Retinal pigment epithelial cell (primary cell): ENCODE data around the gene RPL27.

Experiments used
- DNase-seq: peaks from one replicate; pipeline ENCODE4 v3.0.0-alpha.2; 2010; ENCODE audit warnings: low read depth
- H3K4me3 ChIP-seq: 2 replicates; pipeline ENCODE4 v1.5.1; 2011; ENCODE audit warnings: mild to moderate bottlenecking, low read length, control low read depth, moderate library complexity
- TF ChIP-seq, protein P1 (sequence below): conservative IDR thresholded peaks from 2 replicates; pipeline ENCODE4 v1.5.1; 2011; ENCODE audit warnings: low read depth, low read length, control low read depth, inconsistent platforms

The RPL27 gene

GRCh38 chr17:43011728-43012472 lies 13.7 kb downstream of the RPL27 start:
- no peak overlapping the region for H3K4me3 ChIP-seq
- DNase-seq = no peak
- TF ChIP-seq, protein P1, sequence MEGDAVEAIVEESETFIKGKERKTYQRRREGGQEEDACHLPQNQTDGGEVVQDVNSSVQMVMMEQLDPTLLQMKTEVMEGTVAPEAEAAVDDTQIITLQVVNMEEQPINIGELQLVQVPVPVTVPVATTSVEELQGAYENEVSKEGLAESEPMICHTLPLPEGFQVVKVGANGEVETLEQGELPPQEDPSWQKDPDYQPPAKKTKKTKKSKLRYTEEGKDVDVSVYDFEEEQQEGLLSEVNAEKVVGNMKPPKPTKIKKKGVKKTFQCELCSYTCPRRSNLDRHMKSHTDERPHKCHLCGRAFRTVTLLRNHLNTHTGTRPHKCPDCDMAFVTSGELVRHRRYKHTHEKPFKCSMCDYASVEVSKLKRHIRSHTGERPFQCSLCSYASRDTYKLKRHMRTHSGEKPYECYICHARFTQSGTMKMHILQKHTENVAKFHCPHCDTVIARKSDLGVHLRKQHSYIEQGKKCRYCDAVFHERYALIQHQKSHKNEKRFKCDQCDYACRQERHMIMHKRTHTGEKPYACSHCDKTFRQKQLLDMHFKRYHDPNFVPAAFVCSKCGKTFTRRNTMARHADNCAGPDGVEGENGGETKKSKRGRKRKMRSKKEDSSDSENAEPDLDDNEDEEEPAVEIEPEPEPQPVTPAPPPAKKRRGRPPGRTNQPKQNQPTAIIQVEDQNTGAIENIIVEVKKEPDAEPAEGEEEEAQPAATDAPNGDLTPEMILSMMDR = no peak

DNA sequence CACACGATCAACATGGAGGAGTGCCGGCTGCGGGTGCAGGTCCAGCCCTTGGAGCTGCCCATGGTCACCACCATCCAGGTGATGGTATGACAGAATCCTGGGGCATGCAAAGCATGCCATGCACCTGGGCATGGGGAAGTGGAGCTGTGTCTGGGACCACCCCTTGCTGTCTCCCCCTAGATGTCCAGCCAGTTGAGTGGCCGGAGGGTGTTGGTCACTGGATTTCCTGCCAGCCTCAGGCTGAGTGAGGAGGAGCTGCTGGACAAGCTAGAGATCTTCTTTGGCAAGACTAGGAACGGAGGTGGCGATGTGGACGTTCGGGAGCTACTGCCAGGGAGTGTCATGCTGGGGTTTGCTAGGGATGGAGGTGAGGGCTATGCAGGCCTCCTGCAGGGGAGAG lies 15.1 kb downstream of the RPL27 start:
- TF ChIP-seq, protein P1 = no peak
- no peak for DNase-seq
- H3K4me3 ChIP-seq = no peak overlapping the region

GRCh38 chr17:43014020-43014648 lies 15.9 kb downstream of the RPL27 start:
- TF ChIP-seq, protein P1 = no peak
- DNase-seq = no peak
- H3K4me3 ChIP-seq = no peak overlapping the region

DNA sequence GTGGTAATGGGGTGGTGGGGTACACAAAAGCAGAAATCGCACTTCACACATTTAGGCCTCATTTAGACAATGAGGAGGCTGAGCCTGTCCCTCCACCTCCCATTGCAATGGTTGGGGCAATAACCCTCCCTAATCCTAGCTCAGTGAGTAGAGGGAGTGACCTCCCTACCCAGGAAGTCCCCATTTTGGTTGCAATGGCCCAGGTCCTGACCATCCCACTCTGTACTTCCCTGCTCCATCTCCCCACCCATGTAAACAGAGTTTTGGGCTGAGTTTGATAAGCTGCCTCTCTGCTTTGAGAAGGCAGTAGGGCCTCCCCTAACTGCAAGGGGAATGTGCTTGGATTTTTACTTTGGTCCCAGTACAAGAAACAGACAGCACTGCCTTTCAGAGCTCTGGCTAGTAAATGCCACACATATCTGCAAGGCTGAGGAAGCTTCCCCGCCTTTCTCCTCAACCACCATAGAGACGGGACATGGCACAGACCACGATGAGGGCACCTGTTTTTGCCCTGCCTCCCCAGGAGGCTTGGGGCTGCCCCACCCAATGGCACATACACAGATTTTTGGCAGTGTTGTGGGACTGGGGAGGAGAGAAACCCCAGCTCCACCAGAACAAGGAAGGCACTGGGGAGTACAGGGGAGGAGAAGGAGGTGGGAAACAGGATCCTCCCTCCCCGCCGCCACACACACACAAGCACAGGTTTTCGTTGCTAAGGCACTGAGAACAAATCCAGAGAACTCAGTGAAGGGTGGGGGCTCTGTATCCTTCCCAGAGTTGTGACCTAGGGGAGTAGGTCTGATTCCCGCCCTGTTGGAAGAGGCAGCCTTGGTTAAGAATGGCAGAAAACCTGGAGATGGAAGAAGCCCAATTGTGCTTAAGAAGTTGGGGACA lies 16.7 kb downstream of the RPL27 start:
- TF ChIP-seq, protein P1 = no peak
- DNase-seq = no peak
- H3K4me3 ChIP-seq = no peak overlapping the region

DNA sequence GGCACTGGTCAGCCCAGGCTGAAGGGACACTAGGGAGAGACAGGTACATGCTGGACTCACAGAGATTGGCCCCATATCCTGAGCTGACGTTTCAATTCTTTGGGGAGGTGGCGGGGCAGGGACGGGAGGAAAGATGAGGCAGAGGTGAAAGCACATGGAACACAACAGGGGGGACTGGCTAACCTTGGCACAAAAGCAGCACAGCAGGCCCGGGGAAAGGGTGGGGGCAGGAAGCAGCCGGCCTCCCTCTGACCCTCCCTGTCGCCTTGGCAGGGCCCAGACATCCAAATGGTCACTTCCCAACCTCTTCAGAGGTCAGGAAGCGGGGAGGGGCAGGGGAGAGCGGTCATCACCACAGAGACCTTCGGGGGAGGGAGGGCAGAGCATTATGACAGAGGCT lies 17.4 kb downstream of the RPL27 start:
- TF ChIP-seq, protein P1 = no peak
- no peak overlapping the region for H3K4me3 ChIP-seq
- DNase-seq = no peak

GRCh38 chr17:43016216-43016615 lies 18.0 kb downstream of the RPL27 start:
- H3K4me3 ChIP-seq = no peak overlapping the region
- DNase-seq = no peak
- TF ChIP-seq, protein P1 = no peak
